Activated naive CD8-positive, alpha-beta T cell treated with anti-CD3 and anti-CD28 coated beads, Interleukin-2, amount 50 U/mL, for 24 hours (primary cell): Measurements from ENCODE around the gene EFCAB5.

Experiments
- ATAC-seq: fragments of 150-1000 bp; cut with Tn5 transposase; one replicate; pipeline ENCODE4 v1.10.0; 2021
- DNase-seq: peaks from one replicate; pipeline ENCODE4 v3.0.0; 2021
- H3K27ac Mint-ChIP-seq: one replicate; pipeline ENCODE4 v1.8.0; 2021; ENCODE audit warnings: mild to moderate bottlenecking, mixed read lengths
- H3K27me3 Mint-ChIP-seq: one replicate; pipeline ENCODE4 v1.8.0; 2021; ENCODE audit warnings: mixed read lengths
- H3K36me3 Mint-ChIP-seq: one replicate; pipeline ENCODE4 v1.8.0; 2021; ENCODE audit warnings: low read depth, mixed read lengths
- H3K4me1 Mint-ChIP-seq: one replicate; pipeline ENCODE4 v1.8.0; 2021; ENCODE audit warnings: mixed read lengths
- H3K4me3 Mint-ChIP-seq: one replicate; pipeline ENCODE4 v1.8.0; 2021; ENCODE audit warnings: mild to moderate bottlenecking, moderate library complexity, mixed read lengths
- H3K9me3 Mint-ChIP-seq: one replicate; pipeline ENCODE4 v1.8.0; 2021; ENCODE audit warnings: mixed read lengths

EFCAB5 gene

GRCh38 chr17:29958947-29959657 lies 17.7 kb downstream of the EFCAB5 start:
- Mint-ChIP-seq H3K4me1 (no peaks in the 10 kb centered on the region), H3K36me3 (no peaks in the 10 kb centered on the region), H3K27me3 (no peaks in the 10 kb centered on the region), H3K27ac (no peak overlapping the region), H3K4me3 (no peak overlapping the region), H3K9me3 (peaks cover 18% of the 10 kb centered on the region)
- ATAC-seq (no peak), DNase-seq (no peak)

- Mint-ChIP-seq H3K27ac (no peak overlapping the region), H3K9me3 (peaks cover 15% of the 10 kb centered on the region), H3K4me3 (no peak overlapping the region), H3K27me3 (no peaks in the 10 kb centered on the region), H3K36me3 (peaks cover 1% of the 10 kb centered on the region), H3K4me1 (no peaks in the 10 kb centered on the region)
- ATAC-seq (no peak), DNase-seq (no peak)
Measured at GRCh38 chr17:29959658-29960337, 18.4 kb downstream of the EFCAB5 start.

- H3K9me3 Mint-ChIP-seq = peaks cover 16% of the 10 kb centered on the region
- ATAC-seq (no peak), DNase-seq (no peak)
- no peaks in the 10 kb centered on the region for H3K4me1 Mint-ChIP-seq
- H3K4me3 Mint-ChIP-seq = no peak overlapping the region
- peaks cover 1% of the 10 kb centered on the region for H3K36me3 Mint-ChIP-seq
- H3K27ac Mint-ChIP-seq = no peak overlapping the region
- H3K27me3 Mint-ChIP-seq = no peaks in the 10 kb centered on the region
Measured at GRCh38 chr17:29962656-29963055, 21.2 kb downstream of the EFCAB5 start.

GRCh38 chr17:29968271-29968670 lies 26.8 kb downstream of the EFCAB5 start:
- DNase-seq (no peak), ATAC-seq (no peak)
- no peaks in the 10 kb centered on the region for H3K27me3 Mint-ChIP-seq
- H3K36me3 Mint-ChIP-seq = peaks cover 1% of the 10 kb centered on the region
- no peaks in the 10 kb centered on the region for H3K4me1 Mint-ChIP-seq
- H3K9me3 Mint-ChIP-seq = peaks cover 9% of the 10 kb centered on the region
- H3K4me3 Mint-ChIP-seq = no peak overlapping the region
- no peak overlapping the region for H3K27ac Mint-ChIP-seq

GRCh38 chr17:29972277-29972676 lies 30.8 kb downstream of the EFCAB5 start:
- Mint-ChIP-seq H3K9me3 (no peaks in the 10 kb centered on the region), H3K4me1 (no peaks in the 10 kb centered on the region), H3K4me3 (no peak overlapping the region), H3K27ac (no peak overlapping the region), H3K36me3 (no peaks in the 10 kb centered on the region), H3K27me3 (no peaks in the 10 kb centered on the region)
- no peak for DNase-seq
- ATAC-seq = no peak

- Mint-ChIP-seq H3K27ac (no peak overlapping the region), H3K4me1 (no peaks in the 10 kb centered on the region), H3K9me3 (no peaks in the 10 kb centered on the region), H3K4me3 (no peak overlapping the region), H3K36me3 (no peaks in the 10 kb centered on the region), H3K27me3 (no peaks in the 10 kb centered on the region)
- DNase-seq = no peak
- ATAC-seq = no peak
Measured at GRCh38 chr17:29973005-29973404, 31.6 kb downstream of the EFCAB5 start.

GRCh38 chr17:29977836-29978235 lies 36.4 kb downstream of the EFCAB5 start:
- no peak overlapping the region for H3K4me3 Mint-ChIP-seq
- H3K36me3 Mint-ChIP-seq = no peaks in the 10 kb centered on the region
- H3K4me1 Mint-ChIP-seq = no peaks in the 10 kb centered on the region
- no peak for ATAC-seq
- no peaks in the 10 kb centered on the region for H3K9me3 Mint-ChIP-seq
- H3K27ac Mint-ChIP-seq = no peak overlapping the region
- H3K27me3 Mint-ChIP-seq = peaks cover 3% of the 10 kb centered on the region
- DNase-seq = no peak

GRCh38 chr17:29980261-29980660 lies 38.8 kb downstream of the EFCAB5 start:
- ATAC-seq (no peak), DNase-seq (no peak)
- H3K27me3 Mint-ChIP-seq = peaks cover 6% of the 10 kb centered on the region
- no peak overlapping the region for H3K4me3 Mint-ChIP-seq
- H3K9me3 Mint-ChIP-seq = no peaks in the 10 kb centered on the region
- H3K27ac Mint-ChIP-seq = no peak overlapping the region
- no peaks in the 10 kb centered on the region for H3K36me3 Mint-ChIP-seq
- no peaks in the 10 kb centered on the region for H3K4me1 Mint-ChIP-seq

- no peaks in the 10 kb centered on the region for H3K9me3 Mint-ChIP-seq
- H3K36me3 Mint-ChIP-seq = no peaks in the 10 kb centered on the region
- no peak overlapping the region for H3K4me3 Mint-ChIP-seq
- no peak overlapping the region for H3K27ac Mint-ChIP-seq
- no peaks in the 10 kb centered on the region for H3K4me1 Mint-ChIP-seq
- DNase-seq (no peak), ATAC-seq (no peak)
- peaks cover 9% of the 10 kb centered on the region for H3K27me3 Mint-ChIP-seq
Measured at GRCh38 chr17:29982991-29983653, 41.7 kb downstream of the EFCAB5 start.

GRCh38 chr17:29996458-29996857 lies 55.0 kb downstream of the EFCAB5 start:
- Mint-ChIP-seq H3K36me3 (peaks cover 2% of the 10 kb centered on the region), H3K4me1 (peaks cover 13% of the 10 kb centered on the region), H3K27ac (no peak overlapping the region), H3K4me3 (no peak overlapping the region), H3K9me3 (peaks cover 4% of the 10 kb centered on the region), H3K27me3 (no peaks in the 10 kb centered on the region)
- DNase-seq (no peak), ATAC-seq (no peak)

- peak; percentile 49 for ATAC-seq
- no peak overlapping the region for H3K27ac Mint-ChIP-seq
Measured at GRCh38 chr17:30000001-30000754, 58.7 kb downstream of the EFCAB5 start.

GRCh38 chr17:30000755-30001257 lies 59.4 kb downstream of the EFCAB5 start:
- no peaks in the 10 kb centered on the region for H3K9me3 Mint-ChIP-seq
- no peak overlapping the region for H3K4me3 Mint-ChIP-seq
- H3K27ac Mint-ChIP-seq = no peak overlapping the region
- no peaks in the 10 kb centered on the region for H3K27me3 Mint-ChIP-seq
- ATAC-seq (no peak), DNase-seq (no peak)
- no peaks in the 10 kb centered on the region for H3K36me3 Mint-ChIP-seq
- H3K4me1 Mint-ChIP-seq = peaks cover 13% of the 10 kb centered on the region

More at GRCh38 chr17:30000001-30000754, 58.7 kb downstream of the EFCAB5 start:
- peaks cover 13% of the 10 kb centered on the region for H3K4me1 Mint-ChIP-seq
- DNase-seq = no peak
- H3K27me3 Mint-ChIP-seq = no peaks in the 10 kb centered on the region
- no peaks in the 10 kb centered on the region for H3K9me3 Mint-ChIP-seq
- H3K4me3 Mint-ChIP-seq = no peak overlapping the region
- H3K36me3 Mint-ChIP-seq = no peaks in the 10 kb centered on the region

GRCh38 chr17:30002088-30002487 lies 60.7 kb downstream of the EFCAB5 start:
- ATAC-seq (no peak), DNase-seq (no peak)
- no peaks in the 10 kb centered on the region for H3K27me3 Mint-ChIP-seq
- no peak overlapping the region for H3K4me3 Mint-ChIP-seq
- no peak overlapping the region for H3K27ac Mint-ChIP-seq
- H3K9me3 Mint-ChIP-seq = no peaks in the 10 kb centered on the region
- no peaks in the 10 kb centered on the region for H3K36me3 Mint-ChIP-seq
- H3K4me1 Mint-ChIP-seq = peaks cover 13% of the 10 kb centered on the region

- Mint-ChIP-seq H3K9me3 (no peaks in the 10 kb centered on the region), H3K4me1 (peaks cover 3% of the 10 kb centered on the region), H3K36me3 (no peaks in the 10 kb centered on the region), H3K27ac (no peak overlapping the region), H3K4me3 (no peak overlapping the region), H3K27me3 (no peaks in the 10 kb centered on the region)
- DNase-seq = no peak
- no peak for ATAC-seq
Measured at GRCh38 chr17:30005709-30006320, 64.4 kb downstream of the EFCAB5 start.
